GF-D8 (cell line): ENCODE data around the gene ZAP70.

Experiments
- DNase-seq: peaks from one replicate; lab custom pipeline; 2025; lab: John Stamatoyannopoulos, UW

ZAP70 gene

GRCh38 chr2:97717613-97717995 lies 4.2 kb downstream of the ZAP70 start:
- no peak for DNase-seq

GRCh38 chr2:97718051-97718882 lies 4.9 kb downstream of the ZAP70 start:
- peak; percentile 70 for DNase-seq

GRCh38 chr2:97718942-97719341 lies 5.6 kb downstream of the ZAP70 start:
- peak; percentile 72 for DNase-seq

- DNase-seq: no peak
Observed at GRCh38 chr2:97719362-97720155, 6.2 kb downstream of the ZAP70 start.

- DNase-seq: no peak
Observed at GRCh38 chr2:97720746-97721145, 7.4 kb downstream of the ZAP70 start.

- no peak for DNase-seq
Observed at GRCh38 chr2:97722227-97722626, 8.9 kb downstream of the ZAP70 start.

- DNase-seq: no peak
Observed at GRCh38 chr2:97723156-97724072, 10.0 kb downstream of the ZAP70 start.

- no peak for DNase-seq
Observed at GRCh38 chr2:97724073-97724410, 10.7 kb downstream of the ZAP70 start.

- DNase-seq: no peak
Observed at GRCh38 chr2:97724501-97724900, 11.1 kb downstream of the ZAP70 start.

- no peak for DNase-seq
Observed at GRCh38 chr2:97724946-97725688, 11.7 kb downstream of the ZAP70 start.

- DNase-seq: peak; percentile 16
Observed at GRCh38 chr2:97726261-97727064, 13.1 kb downstream of the ZAP70 start.

GRCh38 chr2:97727296-97727695 lies 13.9 kb downstream of the ZAP70 start:
- DNase-seq: no peak

- DNase-seq: no peak
Observed at GRCh38 chr2:97728091-97728731, 14.8 kb downstream of the ZAP70 start.

GRCh38 chr2:97730245-97730644 lies 16.9 kb downstream of the ZAP70 start:
- no peak for DNase-seq

GRCh38 chr2:97731274-97732020 lies 18.1 kb downstream of the ZAP70 start:
- DNase-seq: no peak

GRCh38 chr2:97732436-97733340 lies 19.3 kb downstream of the ZAP70 start:
- DNase-seq: no peak

- DNase-seq: no peak
Observed at GRCh38 chr2:97733341-97734035, 20.1 kb downstream of the ZAP70 start.
